Stimulated activated CD4-positive, alpha-beta T cell treated with anti-CD3 and anti-CD28 coated beads, Interleukin-15, amount 100 ng/mL, for 48 hours (primary cell): ENCODE measurements around the gene HRNR.

Experiments used
- DNase-seq, 2 donors: peaks; one replicate each; pipeline ENCODE4 v3.0.0-alpha.2; 2020; ENCODE audit warnings: low read depth in 2 of 2

The HRNR gene

GRCh38 chr1:152188673-152189591 lies 35.1 kb downstream of the HRNR start:
- peak; percentile 67 to 73 for DNase-seq

GRCh38 chr1:152186556-152187285 lies 37.3 kb downstream of the HRNR start:
- DNase-seq: no peak

- peak in 1 of 2 donors; percentile 11 for DNase-seq
These were observed 38.2 kb downstream of the HRNR start for GRCh38 chr1:152185544-152186391.

GRCh38 chr1:152182944-152183361 lies 41.0 kb downstream of the HRNR start:
- DNase-seq: no peak

- no peak for DNase-seq
These were observed 41.6 kb downstream of the HRNR start for GRCh38 chr1:152182431-152182830.

- no peak for DNase-seq
These were observed 44.4 kb downstream of the HRNR start for GRCh38 chr1:152179566-152179965.

- no peak for DNase-seq
These were observed 53.6 kb downstream of the HRNR start for GRCh38 chr1:152170287-152170905.

- no peak for DNase-seq
These were observed 54.5 kb downstream of the HRNR start for GRCh38 chr1:152169366-152170025.

- DNase-seq: no peak
These were observed 55.5 kb downstream of the HRNR start for GRCh38 chr1:152168535-152168868.

- DNase-seq: no peak
These were observed 56.0 kb downstream of the HRNR start for GRCh38 chr1:152167835-152168534.

GRCh38 chr1:152166966-152167365 lies 57.0 kb downstream of the HRNR start:
- no peak for DNase-seq

GRCh38 chr1:152165286-152166077 lies 58.5 kb downstream of the HRNR start:
- no peak for DNase-seq

- no peak for DNase-seq
These were observed 59.4 kb downstream of the HRNR start for GRCh38 chr1:152164517-152165136.

- DNase-seq: no peak
These were observed 61.1 kb downstream of the HRNR start for GRCh38 chr1:152162792-152163463.
